ENCODE measurements around the gene C9orf40. TPM values are rescaled to one million over a fixed set of nuclear protein-coding genes. Genes with fewer than 3 reads are reported as not detected.

The C9orf40 gene
- total RNA-seq, 4 donors from 2014 or later: 4.2 to 5.9 (median 5.2) TPM

- H3K27me3 ChIP-seq: no peaks in the 10 kb centered on the region
- TF ChIP-seq POLR2A (IDR thresholded peaks at IDR 0.05) (no peak), CTCF (IDR thresholded peaks at IDR 0.05) (no peak), EP300 (IDR thresholded peaks at IDR 0.05) (no peak)
- no peak for DNase-seq (ENCODE audit: low spot score in 2 of 2)
- H3K4me3 ChIP-seq: no peak overlapping the region
- H3K9me3 ChIP-seq: no peaks in the 10 kb centered on the region
- WGBS, 2 donors: 100% methylated on average over 1 of the region's 1 CpG
- no peak overlapping the region for H3K27ac ChIP-seq
- no peaks in the 10 kb centered on the region for H3K4me1 ChIP-seq
- peaks cover 0 to 32% (median 0%) of the 10 kb centered on the region in 3 donors for H3K36me3 ChIP-seq
Observed at GRCh38 chr9:74983709-74984108, 31.0 kb upstream of the C9orf40 start.

GRCh38 chr9:74979844-74980243 is 27.1 kb upstream of the C9orf40 start:
- 90 to 95% methylated on average over 4 of the region's 4 CpGs for WGBS, 2 donors
- no peak overlapping the region for H3K27ac ChIP-seq
- H3K4me3 ChIP-seq: no peak overlapping the region
- TF ChIP-seq EP300 (IDR thresholded peaks at IDR 0.05) (no peak), CTCF (IDR thresholded peaks at IDR 0.05) (no peak), POLR2A (IDR thresholded peaks at IDR 0.05) (no peak)
- DNase-seq (ENCODE audit: low spot score in 2 of 2): no peak
- H3K27me3 ChIP-seq: no peaks in the 10 kb centered on the region
- no peaks in the 10 kb centered on the region for H3K4me1 ChIP-seq
- H3K9me3 ChIP-seq: peaks cover 0 to 21% (median 0%) of the 10 kb centered on the region in 4 donors
- peaks cover 0 to 56% (median 0%) of the 10 kb centered on the region in 3 donors for H3K36me3 ChIP-seq

GRCh38 chr9:74977287-74977686 is 24.6 kb upstream of the C9orf40 start:
- peaks cover 0 to 21% (median 0%) of the 10 kb centered on the region in 4 donors for H3K9me3 ChIP-seq
- no peaks in the 10 kb centered on the region for H3K4me1 ChIP-seq
- peaks cover 0 to 43% (median 0%) of the 10 kb centered on the region in 3 donors for H3K36me3 ChIP-seq
- TF ChIP-seq POLR2A (IDR thresholded peaks at IDR 0.05) (no peak), CTCF (IDR thresholded peaks at IDR 0.05) (no peak), EP300 (IDR thresholded peaks at IDR 0.05) (no peak)
- 77 to 81% methylated on average over 4 of the region's 4 CpGs for WGBS, 2 donors
- H3K27ac ChIP-seq: no peak overlapping the region
- no peaks in the 10 kb centered on the region for H3K27me3 ChIP-seq
- no peak for DNase-seq (ENCODE audit: low spot score in 2 of 2)
- no peak overlapping the region for H3K4me3 ChIP-seq

- WGBS, 2 donors: 90 to 93% methylated on average over 5 of the region's 5 CpGs
- Histone ChIP-seq H3K4me3 (no peak overlapping the region), H3K27me3 (no peaks in the 10 kb centered on the region), H3K27ac (no peak overlapping the region), H3K36me3 (peaks cover 0 to 43% (median 0%) of the 10 kb centered on the region in 3 donors), H3K4me1 (no peaks in the 10 kb centered on the region), H3K9me3 (peaks cover 0 to 21% (median 0%) of the 10 kb centered on the region in 4 donors)
- no peak for DNase-seq (ENCODE audit: low spot score in 2 of 2)
- TF ChIP-seq POLR2A (IDR thresholded peaks at IDR 0.05): no peak
- no peak for TF ChIP-seq EP300 (IDR thresholded peaks at IDR 0.05)
- TF ChIP-seq CTCF (IDR thresholded peaks at IDR 0.05): no peak
Observed at GRCh38 chr9:74975538-74975937, 22.8 kb upstream of the C9orf40 start.

- DNase-seq (ENCODE audit: low spot score in 2 of 2): no peak
- H3K36me3 ChIP-seq: peaks cover 0 to 39% (median 0%) of the 10 kb centered on the region in 3 donors
- H3K27me3 ChIP-seq: no peaks in the 10 kb centered on the region
- H3K4me1 ChIP-seq: no peaks in the 10 kb centered on the region
- TF ChIP-seq CTCF (IDR thresholded peaks at IDR 0.05): no peak
- TF ChIP-seq POLR2A (IDR thresholded peaks at IDR 0.05): no peak
- no peak for TF ChIP-seq EP300 (IDR thresholded peaks at IDR 0.05)
- WGBS, 2 donors: 90 to 94% methylated on average over 1 of the region's 1 CpG
- peaks cover 0 to 21% (median 0%) of the 10 kb centered on the region in 4 donors for H3K9me3 ChIP-seq
- H3K4me3 ChIP-seq: no peak overlapping the region
- no peak overlapping the region for H3K27ac ChIP-seq
Observed at GRCh38 chr9:74974558-74974957, 21.8 kb upstream of the C9orf40 start.
